ENCODE measurements around the gene ZSWIM8. TPM values are rescaled to one million over a fixed set of nuclear protein-coding genes. Genes with fewer than 3 reads are reported as not detected.
"Not testable (repeated sequence)": the region's sequence is repeated elsewhere in the genome, so short reads cannot be mapped to it uniquely, and the experiment has no call there.

Gene ZSWIM8, protein sequence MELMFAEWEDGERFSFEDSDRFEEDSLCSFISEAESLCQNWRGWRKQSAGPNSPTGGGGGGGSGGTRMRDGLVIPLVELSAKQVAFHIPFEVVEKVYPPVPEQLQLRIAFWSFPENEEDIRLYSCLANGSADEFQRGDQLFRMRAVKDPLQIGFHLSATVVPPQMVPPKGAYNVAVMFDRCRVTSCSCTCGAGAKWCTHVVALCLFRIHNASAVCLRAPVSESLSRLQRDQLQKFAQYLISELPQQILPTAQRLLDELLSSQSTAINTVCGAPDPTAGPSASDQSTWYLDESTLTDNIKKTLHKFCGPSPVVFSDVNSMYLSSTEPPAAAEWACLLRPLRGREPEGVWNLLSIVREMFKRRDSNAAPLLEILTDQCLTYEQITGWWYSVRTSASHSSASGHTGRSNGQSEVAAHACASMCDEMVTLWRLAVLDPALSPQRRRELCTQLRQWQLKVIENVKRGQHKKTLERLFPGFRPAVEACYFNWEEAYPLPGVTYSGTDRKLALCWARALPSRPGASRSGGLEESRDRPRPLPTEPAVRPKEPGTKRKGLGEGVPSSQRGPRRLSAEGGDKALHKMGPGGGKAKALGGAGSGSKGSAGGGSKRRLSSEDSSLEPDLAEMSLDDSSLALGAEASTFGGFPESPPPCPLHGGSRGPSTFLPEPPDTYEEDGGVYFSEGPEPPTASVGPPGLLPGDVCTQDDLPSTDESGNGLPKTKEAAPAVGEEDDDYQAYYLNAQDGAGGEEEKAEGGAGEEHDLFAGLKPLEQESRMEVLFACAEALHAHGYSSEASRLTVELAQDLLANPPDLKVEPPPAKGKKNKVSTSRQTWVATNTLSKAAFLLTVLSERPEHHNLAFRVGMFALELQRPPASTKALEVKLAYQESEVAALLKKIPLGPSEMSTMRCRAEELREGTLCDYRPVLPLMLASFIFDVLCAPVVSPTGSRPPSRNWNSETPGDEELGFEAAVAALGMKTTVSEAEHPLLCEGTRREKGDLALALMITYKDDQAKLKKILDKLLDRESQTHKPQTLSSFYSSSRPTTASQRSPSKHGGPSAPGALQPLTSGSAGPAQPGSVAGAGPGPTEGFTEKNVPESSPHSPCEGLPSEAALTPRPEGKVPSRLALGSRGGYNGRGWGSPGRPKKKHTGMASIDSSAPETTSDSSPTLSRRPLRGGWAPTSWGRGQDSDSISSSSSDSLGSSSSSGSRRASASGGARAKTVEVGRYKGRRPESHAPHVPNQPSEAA (N-terminal part only)
- total RNA-seq (2012; rRNA removed), result 41.9 and 53.5 TPM in 2 replicates

- Histone ChIP-seq H3K4me2 (ENCODE audit: low read length) (peak within 1 kb of the TSS; percentile 92), H3K27me3 (ENCODE audit: control insufficient read depth, insufficient read depth, low read length) (no peaks in the 10 kb centered on the region), H3K36me3 (ENCODE audit: insufficient read depth, low read length) (peaks cover 13% of the 10 kb centered on the region), H3K4me3 (ENCODE audit: low read length) (peak within 1 kb of the TSS; percentile 75), H3K9me3 (replicated peaks; ENCODE audit: low read length) (no peaks in the 10 kb centered on the region), H3K9ac (ENCODE audit: low read depth, low read length) (peak within 1 kb of the TSS; percentile 84), H3K4me1 (ENCODE audit: control insufficient read depth, insufficient read depth, low read length) (peaks cover 26% of the 10 kb centered on the region)
Observed at GRCh38 chr10:73785211-73785720, at the start of gene ZSWIM8. Gene ZSWIM8 (plus strand): TSS chr10:73785606. CDS start chr10:73785879, 273 bp downstream.

DNA sequence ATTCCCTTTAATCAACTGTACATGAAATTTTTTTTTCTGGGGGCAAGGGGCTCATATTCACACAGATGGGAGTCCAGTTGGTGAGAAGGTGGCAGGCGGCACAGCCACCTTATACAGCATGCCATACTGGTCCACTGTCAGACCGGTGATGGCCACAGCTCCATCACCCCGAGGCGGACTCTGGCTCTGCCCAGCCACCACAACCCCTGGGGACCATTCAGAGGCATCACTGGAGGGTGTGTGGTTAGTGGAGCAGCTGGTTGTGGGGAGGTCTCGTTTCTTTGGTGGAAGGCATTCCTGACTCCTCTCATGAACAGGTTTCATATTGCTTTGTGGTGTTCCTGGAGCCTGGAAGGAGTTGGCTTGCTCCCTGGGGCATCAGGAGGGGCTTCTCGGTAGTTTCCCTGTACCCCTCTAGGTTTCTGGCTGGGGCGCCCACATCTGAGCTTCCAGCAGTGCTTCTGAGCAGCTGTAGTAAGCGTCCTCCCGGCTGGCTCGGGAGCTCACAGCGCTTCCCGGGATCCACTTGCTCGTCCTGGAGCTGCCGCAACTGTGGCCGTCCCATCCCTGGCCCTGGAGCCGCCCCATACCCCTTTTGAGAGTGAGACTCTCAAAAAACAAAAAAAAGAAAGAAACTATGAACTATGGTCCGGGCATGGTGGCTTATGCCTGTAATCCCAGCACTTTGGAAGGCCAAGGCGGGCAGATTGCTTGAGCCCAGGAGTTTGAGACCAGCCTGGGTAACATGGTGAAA is 44.7 kb upstream of the ZSWIM8 start:
- H3K4me2 ChIP-seq (ENCODE audit: low read length), result not testable (repeated sequence)

GRCh38 chr10:73742454-73742734 is 43.0 kb upstream of the ZSWIM8 start:
- Histone ChIP-seq H3K9me3 (replicated peaks; ENCODE audit: low read length) (no peaks in the 10 kb centered on the region), H3K4me2 (ENCODE audit: low read length) (no peak overlapping the region), H3K27me3 (ENCODE audit: control insufficient read depth, insufficient read depth, low read length) (no peaks in the 10 kb centered on the region), H3K4me1 (ENCODE audit: control insufficient read depth, insufficient read depth, low read length) (peaks cover 28% of the 10 kb centered on the region), H3K4me3 (ENCODE audit: low read length) (no peak overlapping the region), H3K9ac (ENCODE audit: low read depth, low read length) (no peak overlapping the region), H3K36me3 (ENCODE audit: insufficient read depth, low read length) (peaks cover 21% of the 10 kb centered on the region)

More for the DNA sequence above, 44.7 kb upstream of the ZSWIM8 start:
- Histone ChIP-seq H3K36me3 (ENCODE audit: insufficient read depth, low read length) (peaks cover 12% of the 10 kb centered on the region), H3K4me1 (ENCODE audit: control insufficient read depth, insufficient read depth, low read length) (peaks cover 23% of the 10 kb centered on the region)
- not testable (repeated sequence) for H3K9ac ChIP-seq (ENCODE audit: low read depth, low read length); H3K4me3 ChIP-seq (ENCODE audit: low read length); H3K27me3 ChIP-seq (ENCODE audit: control insufficient read depth, insufficient read depth, low read length); H3K9me3 ChIP-seq (replicated peaks; ENCODE audit: low read length)

DNA sequence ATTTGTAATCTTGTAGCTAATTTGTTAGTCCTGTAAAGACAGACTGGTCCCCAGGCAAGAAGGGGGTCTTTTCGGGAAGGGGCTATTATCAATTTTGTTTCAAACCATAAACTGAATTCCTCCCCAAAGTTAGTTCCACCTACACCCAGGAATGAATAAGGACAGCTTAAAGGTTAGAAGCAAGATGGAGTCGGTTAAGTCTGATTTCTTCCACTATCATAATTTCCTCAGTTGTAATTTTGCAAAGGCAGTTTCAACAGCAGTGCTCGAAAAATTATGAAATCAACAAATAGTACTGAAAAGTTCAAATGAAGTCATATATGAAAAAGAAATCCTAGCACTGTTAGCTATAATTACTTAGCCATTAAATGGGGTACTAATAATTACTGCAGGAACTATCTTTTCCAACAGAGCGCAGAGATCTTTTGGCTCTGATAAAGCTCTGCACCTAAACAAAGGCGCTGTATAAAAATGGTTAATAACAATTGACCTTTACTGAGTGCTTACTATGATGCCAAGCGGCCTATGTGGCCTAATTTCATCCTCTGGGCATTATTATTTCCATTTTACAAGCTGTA is 42.0 kb upstream of the ZSWIM8 start:
- H3K27me3 ChIP-seq (ENCODE audit: control insufficient read depth, insufficient read depth, low read length), result no peaks in the 10 kb centered on the region
- H3K4me2 ChIP-seq (ENCODE audit: low read length), result peak overlapping the region; percentile 94
- peak overlapping the region; percentile 88 for H3K9ac ChIP-seq (ENCODE audit: low read depth, low read length)
- peaks cover 28% of the 10 kb centered on the region for H3K4me1 ChIP-seq (ENCODE audit: control insufficient read depth, insufficient read depth, low read length)
- H3K4me3 ChIP-seq (ENCODE audit: low read length), result peak overlapping the region; percentile 88
- H3K36me3 ChIP-seq (ENCODE audit: insufficient read depth, low read length), result peaks cover 21% of the 10 kb centered on the region
- H3K9me3 ChIP-seq (replicated peaks; ENCODE audit: low read length), result no peaks in the 10 kb centered on the region

DNA sequence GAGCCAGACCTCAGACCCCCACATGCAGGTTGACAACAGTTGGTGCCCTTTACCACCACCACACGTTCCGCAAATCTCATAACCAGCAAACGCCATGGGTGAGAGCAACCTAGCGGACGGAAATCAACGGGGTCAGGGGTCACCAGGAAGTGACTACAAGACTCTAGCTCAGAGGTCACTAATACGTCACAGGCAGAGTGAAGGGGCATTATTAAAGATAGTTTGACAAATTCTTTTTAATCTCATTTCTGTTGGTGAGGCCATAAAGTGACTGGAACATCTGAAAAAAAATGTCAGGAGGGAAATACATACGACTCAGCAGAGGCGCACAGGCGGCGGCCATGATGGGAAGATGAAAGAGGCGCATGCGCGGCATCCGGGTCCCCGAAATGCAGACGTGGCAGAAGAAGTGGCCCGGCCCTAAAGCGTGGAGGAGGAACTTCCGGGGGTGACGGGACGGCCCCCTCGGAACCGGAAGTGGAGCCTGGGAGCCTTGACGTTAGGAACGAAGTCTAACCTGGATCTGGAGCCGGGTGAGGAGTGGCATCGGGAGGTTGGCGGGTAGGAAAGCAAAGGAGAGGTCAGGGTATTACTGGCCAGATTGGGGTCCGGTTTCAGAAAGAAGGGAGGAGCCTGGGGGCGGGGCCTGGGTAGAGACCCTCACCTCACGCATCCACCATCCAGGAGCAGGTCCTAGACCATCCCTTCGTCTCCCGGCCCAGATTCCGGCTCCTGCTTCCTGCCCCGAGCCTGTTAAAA is 41.3 kb upstream of the ZSWIM8 start, which contains the start of gene SEC24C:
SEC24C (plus strand) TSS at position 468 of the 759 bp plus-strand sequence. CDS start 2,461 bp downstream, outside the sequence.
- H3K4me2 ChIP-seq (ENCODE audit: low read length), result peak within 1 kb of the TSS; percentile 94
- peak within 1 kb of the TSS; percentile 88 for H3K4me3 ChIP-seq (ENCODE audit: low read length)
- peak within 1 kb of the TSS; percentile 88 for H3K9ac ChIP-seq (ENCODE audit: low read depth, low read length)
- H3K9me3 ChIP-seq (replicated peaks; ENCODE audit: low read length), result no peaks in the 10 kb centered on the region
- peaks cover 28% of the 10 kb centered on the region for H3K4me1 ChIP-seq (ENCODE audit: control insufficient read depth, insufficient read depth, low read length)
- H3K36me3 ChIP-seq (ENCODE audit: insufficient read depth, low read length), result peaks cover 25% of the 10 kb centered on the region
- H3K27me3 ChIP-seq (ENCODE audit: control insufficient read depth, insufficient read depth, low read length), result no peaks in the 10 kb centered on the region

- Histone ChIP-seq H3K9ac (ENCODE audit: low read depth, low read length) (peak overlapping the region; percentile 88), H3K27me3 (ENCODE audit: control insufficient read depth, insufficient read depth, low read length) (no peaks in the 10 kb centered on the region), H3K4me1 (ENCODE audit: control insufficient read depth, insufficient read depth, low read length) (peaks cover 28% of the 10 kb centered on the region), H3K4me3 (ENCODE audit: low read length) (peak overlapping the region; percentile 88), H3K36me3 (ENCODE audit: insufficient read depth, low read length) (peaks cover 29% of the 10 kb centered on the region), H3K4me2 (ENCODE audit: low read length) (peak overlapping the region; percentile 94), H3K9me3 (replicated peaks; ENCODE audit: low read length) (no peaks in the 10 kb centered on the region)
Observed at GRCh38 chr10:73744664-73744975, 40.8 kb upstream of the ZSWIM8 start.

GRCh38 chr10:73746721-73747120 is 38.7 kb upstream of the ZSWIM8 start:
- Histone ChIP-seq H3K4me3 (ENCODE audit: low read length) (no peak overlapping the region), H3K36me3 (ENCODE audit: insufficient read depth, low read length) (peaks cover 48% of the 10 kb centered on the region), H3K4me2 (ENCODE audit: low read length) (peak overlapping the region; percentile 54), H3K9me3 (replicated peaks; ENCODE audit: low read length) (no peaks in the 10 kb centered on the region), H3K27me3 (ENCODE audit: control insufficient read depth, insufficient read depth, low read length) (no peaks in the 10 kb centered on the region), H3K9ac (ENCODE audit: low read depth, low read length) (no peak overlapping the region), H3K4me1 (ENCODE audit: control insufficient read depth, insufficient read depth, low read length) (peaks cover 24% of the 10 kb centered on the region)

- Histone ChIP-seq H3K9me3 (replicated peaks; ENCODE audit: low read length) (no peaks in the 10 kb centered on the region), H3K4me2 (ENCODE audit: low read length) (no peak overlapping the region), H3K4me3 (ENCODE audit: low read length) (no peak overlapping the region), H3K9ac (ENCODE audit: low read depth, low read length) (no peak overlapping the region), H3K36me3 (ENCODE audit: insufficient read depth, low read length) (peaks cover 67% of the 10 kb centered on the region), H3K4me1 (ENCODE audit: control insufficient read depth, insufficient read depth, low read length) (peaks cover 4% of the 10 kb centered on the region), H3K27me3 (ENCODE audit: control insufficient read depth, insufficient read depth, low read length) (no peaks in the 10 kb centered on the region)
Observed at GRCh38 chr10:73750819-73751218, 34.6 kb upstream of the ZSWIM8 start.

- Histone ChIP-seq H3K36me3 (ENCODE audit: insufficient read depth, low read length) (peaks cover 63% of the 10 kb centered on the region), H3K4me3 (ENCODE audit: low read length) (no peak overlapping the region), H3K4me2 (ENCODE audit: low read length) (no peak overlapping the region), H3K4me1 (ENCODE audit: control insufficient read depth, insufficient read depth, low read length) (no peaks in the 10 kb centered on the region), H3K9me3 (replicated peaks; ENCODE audit: low read length) (no peaks in the 10 kb centered on the region), H3K27me3 (ENCODE audit: control insufficient read depth, insufficient read depth, low read length) (no peaks in the 10 kb centered on the region), H3K9ac (ENCODE audit: low read depth, low read length) (no peak overlapping the region)
Observed at GRCh38 chr10:73756183-73756582, 29.2 kb upstream of the ZSWIM8 start.
